Nephron (organoid): ENCODE measurements around the gene BIRC7.

Experiments
- H3K27ac Mint-ChIP-seq, 3 experiments: 2 replicates each; pipeline ENCODE4 v1.8.0; 2020; ENCODE audit warnings: mixed read lengths in 3 of 3, mild to moderate bottlenecking in 2 of 3, moderate library complexity in 1 of 3
- H3K27me3 Mint-ChIP-seq: 2 replicates; pipeline ENCODE4 v1.8.0; 2021; ENCODE audit warnings: low read depth, mild to moderate bottlenecking, moderate library complexity, mixed read lengths
- H3K36me3 Mint-ChIP-seq: 2 replicates; pipeline ENCODE4 v1.8.0; 2020; ENCODE audit warnings: low read depth, mixed read lengths
- H3K4me1 Mint-ChIP-seq: 2 replicates; pipeline ENCODE4 v1.8.0; 2020; ENCODE audit warnings: mixed read lengths
- H3K4me3 Mint-ChIP-seq, 3 experiments: 2 replicates each; pipeline ENCODE4 v1.8.0; 2020; ENCODE audit warnings: mild to moderate bottlenecking in 3 of 3, mixed read lengths in 3 of 3, moderate library complexity in 2 of 3
- H3K9me3 Mint-ChIP-seq: 2 replicates; pipeline ENCODE4 v1.8.0; 2020; ENCODE audit warnings: mixed read lengths
- CTCF ChIP-seq, 3 experiments: fragments of 200-600 bp; sonication (generic); IDR thresholded peaks; one replicate each; pipeline ENCODE4 v1.5.0; 2021; ENCODE audit warnings: antibody characterized with exemption in 3 of 3; ENCODE audit not compliant: unreplicated experiment in 3 of 3

Gene BIRC7

GRCh38 chr20:63261795-63262528 is 26.3 kb downstream of the BIRC7 start:
- TF ChIP-seq CTCF (IDR thresholded peaks at IDR 0.05; ENCODE audit: unreplicated experiment in 3 of 3): no peak
- Mint-ChIP-seq H3K4me3 (peak overlapping the region; percentile 33 to 63 (median 36)), H3K36me3 (no peaks in the 10 kb centered on the region), H3K4me1 (peaks cover 88% of the 10 kb centered on the region), H3K9me3 (no peaks in the 10 kb centered on the region), H3K27ac (peak overlapping the region; percentile 96 to 99 (median 98)), H3K27me3 (peaks cover 10% of the 10 kb centered on the region)

GRCh38 chr20:63262836-63263235 is 27.1 kb downstream of the BIRC7 start:
- no peaks in the 10 kb centered on the region for H3K9me3 Mint-ChIP-seq
- peaks cover 7% of the 10 kb centered on the region for H3K27me3 Mint-ChIP-seq
- H3K4me3 Mint-ChIP-seq: peak overlapping the region in 2 of 3 experiments; percentile 4 to 26
- peaks cover 88% of the 10 kb centered on the region for H3K4me1 Mint-ChIP-seq
- TF ChIP-seq CTCF (IDR thresholded peaks at IDR 0.05; ENCODE audit: unreplicated experiment in 3 of 3): no peak
- peak overlapping the region; percentile 70 to 99 (median 98) for H3K27ac Mint-ChIP-seq
- H3K36me3 Mint-ChIP-seq: no peaks in the 10 kb centered on the region

GRCh38 chr20:63264000-63264399 is 28.3 kb downstream of the BIRC7 start:
- Mint-ChIP-seq H3K4me1 (peaks cover 88% of the 10 kb centered on the region), H3K27ac (peak overlapping the region; percentile 70 to 93 (median 89)), H3K4me3 (no peak overlapping the region), H3K27me3 (peaks cover 4% of the 10 kb centered on the region), H3K36me3 (no peaks in the 10 kb centered on the region), H3K9me3 (no peaks in the 10 kb centered on the region)
- TF ChIP-seq CTCF (IDR thresholded peaks at IDR 0.05; ENCODE audit: unreplicated experiment in 3 of 3): no peak

GRCh38 chr20:63264519-63264918 is 28.8 kb downstream of the BIRC7 start:
- peak overlapping the region; percentile 70 to 93 (median 89) for H3K27ac Mint-ChIP-seq
- no peaks in the 10 kb centered on the region for H3K36me3 Mint-ChIP-seq
- TF ChIP-seq CTCF (IDR thresholded peaks at IDR 0.05; ENCODE audit: unreplicated experiment in 3 of 3): no peak
- H3K9me3 Mint-ChIP-seq: no peaks in the 10 kb centered on the region
- H3K27me3 Mint-ChIP-seq: peaks cover 4% of the 10 kb centered on the region
- peaks cover 87% of the 10 kb centered on the region for H3K4me1 Mint-ChIP-seq
- H3K4me3 Mint-ChIP-seq: peak overlapping the region in 2 of 3 experiments; percentile 46 to 66

- peak overlapping the region; percentile 88 to 93 (median 90) for H3K27ac Mint-ChIP-seq
- H3K4me3 Mint-ChIP-seq: peak overlapping the region in 2 of 3 experiments; percentile 65 to 80
- peaks cover 88% of the 10 kb centered on the region for H3K4me1 Mint-ChIP-seq
- no peaks in the 10 kb centered on the region for H3K36me3 Mint-ChIP-seq
- no peaks in the 10 kb centered on the region for H3K9me3 Mint-ChIP-seq
- no peak for TF ChIP-seq CTCF (IDR thresholded peaks at IDR 0.05; ENCODE audit: unreplicated experiment in 3 of 3)
- H3K27me3 Mint-ChIP-seq: peaks cover 4% of the 10 kb centered on the region
Observed at GRCh38 chr20:63265891-63266515, 30.3 kb downstream of the BIRC7 start.
